ENCODE measurements around the gene RBMS3. TPM values are rescaled to one million over a fixed set of nuclear protein-coding genes. Genes with fewer than 3 reads are reported as not detected.

RBMS3 gene
- total RNA-seq, 1 donor from 2014 or later, result 23.7 TPM

DNA sequence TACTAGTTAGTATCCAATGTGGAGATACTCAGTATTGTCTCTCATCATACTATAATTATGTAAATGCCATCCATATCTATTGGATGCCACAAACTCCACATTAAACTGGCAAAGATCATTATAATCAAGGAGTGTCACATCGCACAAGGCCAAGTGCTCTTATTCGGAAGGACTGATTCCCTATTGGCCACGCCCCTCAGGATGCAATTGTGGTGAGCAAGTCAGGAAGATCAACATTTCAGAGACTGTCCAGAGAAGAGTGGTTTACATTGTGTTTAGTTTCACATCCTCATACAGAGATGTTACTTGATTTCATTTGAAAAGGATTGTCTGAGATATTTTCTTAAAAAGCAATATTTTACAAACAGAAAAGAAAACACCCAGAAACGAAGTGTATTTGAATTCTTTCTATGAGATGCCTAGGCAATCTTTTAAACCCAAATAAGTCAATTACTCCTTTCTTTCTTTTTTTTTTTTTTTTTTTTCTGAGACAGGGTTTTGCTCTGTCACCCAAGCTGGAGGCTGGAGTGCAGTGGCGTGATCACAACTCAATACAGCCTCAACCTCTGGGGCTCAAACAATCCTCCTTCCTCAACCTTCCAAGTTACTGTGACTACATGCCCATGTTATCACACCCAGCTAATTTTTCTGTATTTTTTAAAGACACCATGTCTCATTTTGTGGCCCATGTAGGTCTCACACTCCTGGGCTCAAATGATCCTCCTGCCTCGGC lies 369.1 kb downstream of the RBMS3 start:
- Histone ChIP-seq H3K27me3 (ENCODE audit: control insufficient read depth, insufficient read depth, low read length) (no peaks in the 10 kb centered on the region), H3K4me3 (ENCODE audit: low read depth, low read length) (no peak overlapping the region), H3K36me3 (ENCODE audit: control insufficient read depth, insufficient read depth, low read length) (no peaks in the 10 kb centered on the region)
- no peak for DNase-seq (ENCODE audit: low read depth)
- TF ChIP-seq, protein P1, sequence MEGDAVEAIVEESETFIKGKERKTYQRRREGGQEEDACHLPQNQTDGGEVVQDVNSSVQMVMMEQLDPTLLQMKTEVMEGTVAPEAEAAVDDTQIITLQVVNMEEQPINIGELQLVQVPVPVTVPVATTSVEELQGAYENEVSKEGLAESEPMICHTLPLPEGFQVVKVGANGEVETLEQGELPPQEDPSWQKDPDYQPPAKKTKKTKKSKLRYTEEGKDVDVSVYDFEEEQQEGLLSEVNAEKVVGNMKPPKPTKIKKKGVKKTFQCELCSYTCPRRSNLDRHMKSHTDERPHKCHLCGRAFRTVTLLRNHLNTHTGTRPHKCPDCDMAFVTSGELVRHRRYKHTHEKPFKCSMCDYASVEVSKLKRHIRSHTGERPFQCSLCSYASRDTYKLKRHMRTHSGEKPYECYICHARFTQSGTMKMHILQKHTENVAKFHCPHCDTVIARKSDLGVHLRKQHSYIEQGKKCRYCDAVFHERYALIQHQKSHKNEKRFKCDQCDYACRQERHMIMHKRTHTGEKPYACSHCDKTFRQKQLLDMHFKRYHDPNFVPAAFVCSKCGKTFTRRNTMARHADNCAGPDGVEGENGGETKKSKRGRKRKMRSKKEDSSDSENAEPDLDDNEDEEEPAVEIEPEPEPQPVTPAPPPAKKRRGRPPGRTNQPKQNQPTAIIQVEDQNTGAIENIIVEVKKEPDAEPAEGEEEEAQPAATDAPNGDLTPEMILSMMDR (IDR thresholded peaks at IDR 0.05; ENCODE audit: insufficient read depth, low read length, poor library complexity, severe bottlenecking), result no peak

DNA sequence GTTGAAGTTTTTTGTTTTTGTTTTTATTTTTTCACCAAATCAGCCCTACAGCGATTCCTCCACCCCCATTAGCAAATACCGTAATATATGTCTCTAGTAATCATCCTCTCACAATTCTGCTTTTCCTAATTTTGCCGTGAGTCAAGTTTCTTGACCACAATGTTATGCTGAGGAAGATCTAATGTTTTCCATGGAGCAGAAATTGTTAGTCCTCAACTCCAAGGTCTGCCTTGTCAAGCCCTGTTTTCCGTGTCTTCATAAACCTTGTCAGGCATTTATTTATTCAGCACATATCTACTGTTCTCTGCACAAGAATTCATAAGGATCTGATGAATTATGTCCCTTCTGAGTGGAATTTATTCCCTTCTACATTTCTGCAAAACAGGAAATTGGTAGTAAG lies 372.8 kb downstream of the RBMS3 start:
- no peak overlapping the region for H3K4me3 ChIP-seq (ENCODE audit: low read depth, low read length)
- TF ChIP-seq, protein P1 (IDR thresholded peaks at IDR 0.05; ENCODE audit: insufficient read depth, low read length, poor library complexity, severe bottlenecking), result no peak
- H3K36me3 ChIP-seq (ENCODE audit: control insufficient read depth, insufficient read depth, low read length), result no peaks in the 10 kb centered on the region
- no peaks in the 10 kb centered on the region for H3K27me3 ChIP-seq (ENCODE audit: control insufficient read depth, insufficient read depth, low read length)
- DNase-seq (ENCODE audit: low read depth), result no peak

DNA sequence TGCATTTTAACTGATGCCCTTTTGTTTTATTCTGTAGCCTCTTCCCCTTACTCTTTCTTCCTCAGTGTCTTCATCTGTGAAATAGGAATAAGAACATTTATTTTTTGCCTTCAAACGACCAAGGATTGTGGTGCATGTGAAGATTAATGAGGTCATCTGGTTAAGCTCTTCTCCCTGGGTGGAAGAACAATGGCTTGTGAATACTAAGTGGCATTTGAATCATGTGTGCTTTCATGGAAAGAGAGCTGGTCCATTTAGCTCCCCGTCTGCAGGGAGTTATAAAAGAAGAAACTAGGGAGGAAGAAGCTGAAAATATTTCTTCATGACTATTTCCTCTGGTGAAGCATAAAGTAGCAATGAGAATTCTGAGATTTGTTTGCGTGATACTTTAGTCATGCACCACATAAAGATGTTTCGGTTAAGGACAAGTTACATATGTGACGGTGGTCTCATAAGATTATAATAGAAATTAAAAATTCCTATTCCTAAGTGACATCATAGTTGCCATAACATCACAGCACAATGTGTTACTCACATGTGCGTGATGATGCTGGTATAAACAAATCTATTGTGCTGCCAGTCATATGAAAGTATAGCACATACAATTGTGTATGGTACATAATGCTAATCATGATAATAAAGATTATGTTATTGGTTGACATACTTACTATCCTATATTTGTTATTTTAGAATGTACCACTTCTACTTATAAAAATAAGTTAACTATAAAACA lies 374.3 kb downstream of the RBMS3 start:
- TF ChIP-seq, protein P1 (IDR thresholded peaks at IDR 0.05; ENCODE audit: insufficient read depth, low read length, poor library complexity, severe bottlenecking), result no peak
- Histone ChIP-seq H3K36me3 (ENCODE audit: control insufficient read depth, insufficient read depth, low read length) (no peaks in the 10 kb centered on the region), H3K27me3 (ENCODE audit: control insufficient read depth, insufficient read depth, low read length) (no peaks in the 10 kb centered on the region), H3K4me3 (ENCODE audit: low read depth, low read length) (no peak overlapping the region)
- DNase-seq (ENCODE audit: low read depth), result no peak

DNA sequence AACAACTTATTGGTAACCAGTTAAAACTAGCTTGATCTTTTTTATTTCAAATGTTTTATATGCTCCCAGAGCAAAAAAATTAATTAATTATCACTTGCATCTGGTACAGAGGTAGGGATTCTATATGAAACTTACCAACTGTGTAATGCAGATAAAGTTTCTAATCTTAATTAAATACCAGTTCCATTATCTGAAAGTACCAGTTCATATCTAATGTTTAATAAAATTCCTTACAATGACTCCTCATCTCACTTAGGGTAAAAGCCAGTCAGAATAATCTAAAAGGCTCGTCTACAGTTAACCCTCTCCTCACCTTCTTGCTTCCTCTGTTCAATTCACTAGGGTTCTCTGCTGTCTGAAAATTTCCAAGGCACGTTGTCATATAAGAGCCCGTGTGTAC lies 384.8 kb downstream of the RBMS3 start:
- TF ChIP-seq, protein P1 (IDR thresholded peaks at IDR 0.05; ENCODE audit: insufficient read depth, low read length, poor library complexity, severe bottlenecking), result no peak
- Histone ChIP-seq H3K27me3 (ENCODE audit: control insufficient read depth, insufficient read depth, low read length) (no peaks in the 10 kb centered on the region), H3K36me3 (ENCODE audit: control insufficient read depth, insufficient read depth, low read length) (no peaks in the 10 kb centered on the region), H3K4me3 (ENCODE audit: low read depth, low read length) (no peak overlapping the region)
- no peak for DNase-seq (ENCODE audit: low read depth)

DNA sequence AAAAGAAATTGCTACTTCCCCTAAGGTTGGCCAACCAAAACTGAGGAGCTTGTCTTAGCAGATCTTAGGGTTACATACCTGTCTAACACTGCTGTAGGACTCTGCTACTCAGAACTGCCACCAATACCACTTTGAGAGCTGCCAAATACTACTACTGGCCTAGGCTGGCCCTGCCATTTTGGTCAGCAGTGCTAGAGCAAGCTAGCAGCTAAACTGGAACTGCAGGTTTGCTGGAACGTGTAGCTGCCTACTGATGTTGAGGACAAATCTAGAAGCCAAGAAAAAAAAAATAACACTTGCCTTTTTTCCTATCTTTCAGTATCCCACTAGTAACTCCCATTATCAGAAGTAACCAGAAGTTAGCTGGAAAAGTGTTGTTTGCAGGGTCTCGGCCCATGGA lies 387.4 kb downstream of the RBMS3 start:
- H3K27me3 ChIP-seq (ENCODE audit: control insufficient read depth, insufficient read depth, low read length), result no peaks in the 10 kb centered on the region
- H3K36me3 ChIP-seq (ENCODE audit: control insufficient read depth, insufficient read depth, low read length), result no peaks in the 10 kb centered on the region
- H3K4me3 ChIP-seq (ENCODE audit: low read depth, low read length), result no peak overlapping the region
- DNase-seq (ENCODE audit: low read depth), result no peak
- TF ChIP-seq, protein P1 (IDR thresholded peaks at IDR 0.05; ENCODE audit: insufficient read depth, low read length, poor library complexity, severe bottlenecking), result no peak
